ENCODE data around the gene SMPD3. TPM values are rescaled to one million over a fixed set of nuclear protein-coding genes. Genes with fewer than 3 reads are reported as not detected.
A peak's percentile ranks its signal among the peaks of the same experiment; 100 is the strongest.

SMPD3 gene
- polyA plus RNA-seq, 4 donors, result 47.0 to 123 (median 71.9) TPM

GRCh38 chr16:68384288-68385161 lies 63.8 kb downstream of the SMPD3 start:
- H3K4me3 ChIP-seq (ENCODE audit: low read depth in 1 of 3, low read length in 3 of 3), result peak overlapping the region in 2 of 3 donors; percentile 55 to 62
- peak; percentile 45 to 51 for DNase-seq

GRCh38 chr16:68383858-68384257 lies 64.5 kb downstream of the SMPD3 start:
- H3K4me1 ChIP-seq (ENCODE audit: control insufficient read depth in 3 of 3, insufficient read depth in 2 of 3, low read depth in 1 of 3, low read length in 2 of 3), result peaks cover 0 to 76% (median 3%) of the 10 kb centered on the region in 3 donors

More at GRCh38 chr16:68384288-68385161, 63.8 kb downstream of the SMPD3 start:
- Histone ChIP-seq H3K27ac (ENCODE audit: low read depth in 1 of 3, low read length in 2 of 3) (peak overlapping the region; percentile 15 to 100 (median 88)), H3K4me1 (ENCODE audit: control insufficient read depth in 3 of 3, insufficient read depth in 2 of 3, low read depth in 1 of 3, low read length in 2 of 3) (peaks cover 0 to 76% (median 7%) of the 10 kb centered on the region in 3 donors), H3K36me3 (ENCODE audit: control insufficient read depth in 3 of 3, insufficient read depth in 2 of 3, low read depth in 1 of 3, low read length in 3 of 3) (peaks cover 0 to 34% (median 4%) of the 10 kb centered on the region in 3 donors), H3K27me3 (ENCODE audit: control insufficient read depth in 3 of 3, insufficient read depth in 3 of 3, low read length in 3 of 3) (no peaks in the 10 kb centered on the region), H3K9me3 (ENCODE audit: control insufficient read depth in 2 of 2, insufficient read depth in 1 of 2, low read depth in 1 of 2, low read length in 1 of 2) (no peaks in the 10 kb centered on the region)
- FAIRE-seq, result no peak
- WGBS, 3 donors, result 49 to 73% (median 72%) methylated on average over 6 to 7 of the region's 7 CpGs

GRCh38 chr16:68382296-68382718 lies 66.0 kb downstream of the SMPD3 start:
- H3K4me3 ChIP-seq (ENCODE audit: low read depth in 1 of 3, low read length in 3 of 3), result no peak overlapping the region
- peak; percentile 91 to 98 for DNase-seq
- H3K9me3 ChIP-seq (ENCODE audit: control insufficient read depth in 2 of 2, insufficient read depth in 1 of 2, low read depth in 1 of 2, low read length in 1 of 2), result no peaks in the 10 kb centered on the region
- FAIRE-seq, result no peak
- H3K27me3 ChIP-seq (ENCODE audit: control insufficient read depth in 3 of 3, insufficient read depth in 3 of 3, low read length in 3 of 3), result no peaks in the 10 kb centered on the region
- H3K36me3 ChIP-seq (ENCODE audit: control insufficient read depth in 3 of 3, insufficient read depth in 2 of 3, low read depth in 1 of 3, low read length in 3 of 3), result peaks cover 0 to 54% (median 4%) of the 10 kb centered on the region in 3 donors
- WGBS, 3 donors, result 7 to 47% (median 31%) methylated on average over 5 of the region's 5 CpGs
- peak overlapping the region; percentile 32 to 100 (median 56) for H3K27ac ChIP-seq (ENCODE audit: low read depth in 1 of 3, low read length in 2 of 3)
- peaks cover 0 to 62% (median 0%) of the 10 kb centered on the region in 3 donors for H3K4me1 ChIP-seq (ENCODE audit: control insufficient read depth in 3 of 3, insufficient read depth in 2 of 3, low read depth in 1 of 3, low read length in 2 of 3)

More at GRCh38 chr16:68383858-68384257, 64.5 kb downstream of the SMPD3 start:
- no peaks in the 10 kb centered on the region for H3K9me3 ChIP-seq (ENCODE audit: control insufficient read depth in 2 of 2, insufficient read depth in 1 of 2, low read depth in 1 of 2, low read length in 1 of 2)
- 81 to 90% (median 82%) methylated on average over 4 of the region's 4 CpGs for WGBS, 3 donors
- peak overlapping the region in 2 of 3 donors; percentile 55 to 62 for H3K4me3 ChIP-seq (ENCODE audit: low read depth in 1 of 3, low read length in 3 of 3)
- FAIRE-seq (no peak), DNase-seq (no peak)
- peak overlapping the region; percentile 15 to 100 (median 88) for H3K27ac ChIP-seq (ENCODE audit: low read depth in 1 of 3, low read length in 2 of 3)
- H3K36me3 ChIP-seq (ENCODE audit: control insufficient read depth in 3 of 3, insufficient read depth in 2 of 3, low read depth in 1 of 3, low read length in 3 of 3), result peaks cover 0 to 41% (median 4%) of the 10 kb centered on the region in 3 donors
- no peaks in the 10 kb centered on the region for H3K27me3 ChIP-seq (ENCODE audit: control insufficient read depth in 3 of 3, insufficient read depth in 3 of 3, low read length in 3 of 3)

- 86 to 94% (median 92%) methylated on average over 7 of the region's 7 CpGs for WGBS, 3 donors
- FAIRE-seq (no peak), DNase-seq (no peak)
These were observed 67.0 kb downstream of the SMPD3 start for GRCh38 chr16:68381363-68381724.

GRCh38 chr16:68380676-68381362 lies 67.5 kb downstream of the SMPD3 start:
- peaks cover 0 to 54% (median 0%) of the 10 kb centered on the region in 3 donors for H3K4me1 ChIP-seq (ENCODE audit: control insufficient read depth in 3 of 3, insufficient read depth in 2 of 3, low read depth in 1 of 3, low read length in 2 of 3)
- H3K9me3 ChIP-seq (ENCODE audit: control insufficient read depth in 2 of 2, insufficient read depth in 1 of 2, low read depth in 1 of 2, low read length in 1 of 2), result no peaks in the 10 kb centered on the region
- 88 to 92% (median 90%) methylated on average over 10 of the region's 10 CpGs for WGBS, 3 donors
- no peak for FAIRE-seq
- H3K4me3 ChIP-seq (ENCODE audit: low read depth in 1 of 3, low read length in 3 of 3), result no peak overlapping the region
- H3K27me3 ChIP-seq (ENCODE audit: control insufficient read depth in 3 of 3, insufficient read depth in 3 of 3, low read length in 3 of 3), result no peaks in the 10 kb centered on the region
- H3K27ac ChIP-seq (ENCODE audit: low read depth in 1 of 3, low read length in 2 of 3), result no peak overlapping the region
- DNase-seq, result no peak
- peaks cover 0 to 69% (median 11%) of the 10 kb centered on the region in 3 donors for H3K36me3 ChIP-seq (ENCODE audit: control insufficient read depth in 3 of 3, insufficient read depth in 2 of 3, low read depth in 1 of 3, low read length in 3 of 3)

More at GRCh38 chr16:68381363-68381724, 67.0 kb downstream of the SMPD3 start:
- peaks cover 0 to 58% (median 0%) of the 10 kb centered on the region in 3 donors for H3K4me1 ChIP-seq (ENCODE audit: control insufficient read depth in 3 of 3, insufficient read depth in 2 of 3, low read depth in 1 of 3, low read length in 2 of 3)
- H3K9me3 ChIP-seq (ENCODE audit: control insufficient read depth in 2 of 2, insufficient read depth in 1 of 2, low read depth in 1 of 2, low read length in 1 of 2), result no peaks in the 10 kb centered on the region
- H3K27ac ChIP-seq (ENCODE audit: low read depth in 1 of 3, low read length in 2 of 3), result no peak overlapping the region
- H3K4me3 ChIP-seq (ENCODE audit: low read depth in 1 of 3, low read length in 3 of 3), result no peak overlapping the region
- H3K27me3 ChIP-seq (ENCODE audit: control insufficient read depth in 3 of 3, insufficient read depth in 3 of 3, low read length in 3 of 3), result no peaks in the 10 kb centered on the region
- H3K36me3 ChIP-seq (ENCODE audit: control insufficient read depth in 3 of 3, insufficient read depth in 2 of 3, low read depth in 1 of 3, low read length in 3 of 3), result peaks cover 0 to 64% (median 9%) of the 10 kb centered on the region in 3 donors

- Histone ChIP-seq H3K36me3 (ENCODE audit: control insufficient read depth in 3 of 3, insufficient read depth in 2 of 3, low read depth in 1 of 3, low read length in 3 of 3) (peaks cover 0 to 74% (median 12%) of the 10 kb centered on the region in 3 donors), H3K9me3 (ENCODE audit: control insufficient read depth in 2 of 2, insufficient read depth in 1 of 2, low read depth in 1 of 2, low read length in 1 of 2) (no peaks in the 10 kb centered on the region), H3K27ac (ENCODE audit: low read depth in 1 of 3, low read length in 2 of 3) (no peak overlapping the region), H3K4me3 (ENCODE audit: low read depth in 1 of 3, low read length in 3 of 3) (no peak overlapping the region), H3K27me3 (ENCODE audit: control insufficient read depth in 3 of 3, insufficient read depth in 3 of 3, low read length in 3 of 3) (no peaks in the 10 kb centered on the region), H3K4me1 (ENCODE audit: control insufficient read depth in 3 of 3, insufficient read depth in 2 of 3, low read depth in 1 of 3, low read length in 2 of 3) (peaks cover 0 to 53% (median 0%) of the 10 kb centered on the region in 3 donors)
- DNase-seq, result no peak
- WGBS, 3 donors, result 63 to 83% (median 79%) methylated on average over 5 of the region's 5 CpGs
- FAIRE-seq, result no peak
These were observed 68.0 kb downstream of the SMPD3 start for GRCh38 chr16:68380348-68380670.

DNA sequence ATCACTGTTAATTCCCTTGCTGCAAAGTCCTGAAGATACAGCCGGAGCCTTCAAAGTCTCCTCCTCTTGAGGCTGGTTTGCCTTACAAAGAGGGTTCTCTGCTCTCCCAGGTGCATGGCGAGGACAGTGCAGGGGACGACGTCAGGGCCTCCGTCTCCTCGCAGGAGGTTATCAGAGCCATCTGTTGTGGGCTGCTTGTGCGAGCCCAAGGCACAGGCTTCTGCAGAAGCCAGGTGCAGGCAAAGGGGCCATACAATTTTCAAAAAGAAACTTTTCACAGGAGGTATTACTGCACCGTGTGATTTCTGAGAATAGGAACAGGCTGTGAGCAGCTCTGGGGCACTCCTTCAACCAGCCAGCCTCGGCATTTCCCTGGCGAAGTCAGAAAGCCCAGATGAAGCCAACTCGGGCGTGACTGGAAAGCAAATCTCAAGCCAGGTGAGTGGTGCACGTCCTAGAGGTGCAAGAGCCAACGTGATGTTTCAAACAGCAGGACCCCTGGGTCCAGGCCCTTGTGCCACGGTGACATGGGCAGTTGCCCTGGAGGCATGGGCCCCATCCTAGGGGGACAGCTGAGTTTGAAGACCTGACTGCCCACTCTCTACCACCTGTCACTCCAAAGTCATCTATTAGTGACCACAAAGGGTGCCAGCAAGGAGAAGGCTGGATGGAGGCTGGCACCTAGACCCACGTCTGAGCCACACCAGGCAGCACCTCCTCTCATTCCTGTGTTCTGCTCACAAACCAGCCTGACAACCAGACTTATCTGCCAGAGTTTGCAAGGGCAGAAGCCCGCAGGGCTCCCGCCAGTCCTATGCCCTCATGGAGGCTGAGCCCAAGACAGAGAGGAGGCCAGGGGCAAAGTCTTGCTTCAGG lies 68.6 kb downstream of the SMPD3 start:
- no peak overlapping the region for H3K4me3 ChIP-seq (ENCODE audit: low read depth in 1 of 3, low read length in 3 of 3)
- H3K9me3 ChIP-seq (ENCODE audit: control insufficient read depth in 2 of 2, insufficient read depth in 1 of 2, low read depth in 1 of 2, low read length in 1 of 2), result no peaks in the 10 kb centered on the region
- 69 to 77% (median 76%) methylated on average over 18 of the region's 18 CpGs for WGBS, 3 donors
- H3K27me3 ChIP-seq (ENCODE audit: control insufficient read depth in 3 of 3, insufficient read depth in 3 of 3, low read length in 3 of 3), result no peaks in the 10 kb centered on the region
- DNase-seq, result no peak
- no peak overlapping the region for H3K27ac ChIP-seq (ENCODE audit: low read depth in 1 of 3, low read length in 2 of 3)
- H3K4me1 ChIP-seq (ENCODE audit: control insufficient read depth in 3 of 3, insufficient read depth in 2 of 3, low read depth in 1 of 3, low read length in 2 of 3), result peaks cover 0 to 53% (median 0%) of the 10 kb centered on the region in 3 donors
- peaks cover 0 to 76% (median 12%) of the 10 kb centered on the region in 3 donors for H3K36me3 ChIP-seq (ENCODE audit: control insufficient read depth in 3 of 3, insufficient read depth in 2 of 3, low read depth in 1 of 3, low read length in 3 of 3)
- no peak for FAIRE-seq

Data from small intestine (tissue), 7 donors.